HG02759 (cell line): ENCODE measurements around the gene LRRC32.

Experiments
- ATAC-seq: cut with Tn5 transposase; IDR thresholded peaks from one replicate; pipeline ENCODE4 v1.9.1; 2021; ENCODE audit warnings: mild to moderate bottlenecking, moderate library complexity; ENCODE audit not compliant: unreplicated experiment

LRRC32 gene

GRCh38 chr11:76680518-76681425 is 10.2 kb upstream of the LRRC32 start:
- peak; percentile 62 for ATAC-seq

- no peak for ATAC-seq
These were observed 7.8 kb upstream of the LRRC32 start for GRCh38 chr11:76678321-76678720.

DNA sequence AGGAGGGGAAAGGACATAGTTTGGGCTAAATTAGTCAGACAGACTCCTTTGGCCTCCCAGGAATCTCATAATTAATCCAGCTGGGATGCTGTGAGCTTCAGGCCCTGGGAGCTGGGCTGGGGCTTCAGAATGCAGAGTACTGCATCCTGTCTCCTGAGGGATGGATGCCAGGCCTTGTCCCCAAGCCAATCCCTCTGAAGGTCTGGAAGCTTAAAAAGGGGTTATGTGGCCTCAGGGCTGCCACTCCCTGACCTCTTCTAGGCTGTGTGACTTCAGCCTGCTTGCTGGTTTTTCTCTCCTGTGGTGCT is 6.9 kb upstream of the LRRC32 start:
- no peak for ATAC-seq

DNA sequence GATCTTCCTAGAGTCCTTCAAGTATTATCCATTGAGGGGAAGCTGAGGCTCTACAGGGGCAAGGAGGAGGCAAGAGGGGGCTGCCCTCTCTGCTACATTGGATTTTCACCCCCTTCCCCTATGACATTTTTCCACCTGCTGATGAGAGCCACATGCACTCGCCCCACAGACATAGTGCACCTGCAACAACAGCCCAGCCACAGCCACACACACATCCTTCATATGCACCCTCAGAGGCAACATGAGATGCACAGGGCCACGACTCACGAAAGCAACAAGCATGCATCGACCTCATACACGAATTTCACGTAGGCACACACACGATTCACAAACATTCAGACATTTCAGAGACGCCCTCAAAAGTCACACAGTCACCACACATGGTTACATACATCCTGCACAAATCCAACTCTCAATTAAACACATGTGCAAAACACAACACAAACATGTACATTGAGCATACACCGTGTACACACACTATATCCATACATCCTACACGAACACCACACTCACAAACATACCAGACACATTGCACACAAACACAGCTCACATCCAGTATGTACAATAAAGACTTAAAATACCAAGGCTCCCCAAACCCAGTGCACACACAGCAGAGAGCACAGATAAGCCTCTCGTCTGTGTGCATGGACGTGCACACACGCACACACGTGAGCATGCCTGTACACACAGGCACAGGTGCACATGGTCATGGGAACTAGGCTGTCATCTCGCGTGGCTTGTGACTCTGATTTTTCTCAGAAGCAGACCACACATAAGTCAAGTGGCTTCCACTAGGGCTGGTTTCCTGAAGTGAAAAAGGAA is 6.3 kb upstream of the LRRC32 start:
- ATAC-seq = no peak

DNA sequence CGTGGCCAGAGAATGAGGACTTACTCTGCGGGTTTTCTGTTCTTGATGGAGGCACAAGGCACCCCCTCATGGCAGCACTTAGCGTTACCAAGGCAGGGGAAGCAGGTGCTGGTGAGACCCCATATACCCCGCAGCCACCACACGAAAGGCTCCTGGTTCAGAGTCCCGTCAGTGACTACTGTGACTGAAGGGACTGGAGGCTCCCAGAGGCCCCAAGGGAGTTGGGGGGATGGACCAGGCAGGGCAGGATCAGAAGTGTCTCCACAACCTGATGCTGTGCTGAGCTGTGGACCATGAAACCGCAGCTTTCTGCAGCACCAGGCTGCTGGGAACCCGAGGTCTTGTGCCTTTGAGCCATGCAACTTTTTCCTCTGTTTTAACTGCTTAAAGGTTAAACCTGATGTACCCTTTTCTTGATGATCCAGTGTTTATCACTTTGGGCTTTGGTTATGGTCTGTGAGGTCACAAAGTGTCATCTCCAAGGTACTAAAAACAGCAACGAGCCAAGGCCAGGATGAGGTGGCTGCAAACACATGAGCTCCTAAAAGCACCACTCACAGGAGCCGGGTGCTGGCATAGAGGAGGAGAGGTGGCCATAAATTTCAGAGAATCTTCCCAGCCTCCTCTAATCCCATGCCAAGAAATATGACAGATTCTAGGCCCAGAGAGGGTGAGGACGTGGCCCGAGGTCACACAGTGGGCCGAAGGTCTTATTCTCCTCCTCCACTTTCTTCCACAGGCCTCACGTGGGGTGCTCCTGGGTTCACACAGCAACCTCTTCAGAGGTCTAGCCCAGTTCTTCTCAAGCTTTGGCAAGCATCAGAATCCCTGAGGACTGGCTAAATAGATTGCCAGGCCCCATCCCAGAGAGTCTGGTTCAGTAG is 4.2 kb upstream of the LRRC32 start:
- peak; percentile 33 for ATAC-seq

- ATAC-seq = no peak
These were observed 2.9 kb upstream of the LRRC32 start for GRCh38 chr11:76673176-76674142.

- ATAC-seq = peak; percentile 65
These were observed 2.1 kb upstream of the LRRC32 start for GRCh38 chr11:76672431-76673175.

- no peak for ATAC-seq
These were observed 1.2 kb upstream of the LRRC32 start for GRCh38 chr11:76671626-76672309.

- no peak for ATAC-seq
These were observed 668 bp upstream of the LRRC32 start for GRCh38 chr11:76671237-76671592.

GRCh38 chr11:76669901-76670484 is 554 bp downstream of the LRRC32 start:
- ATAC-seq = no peak

- ATAC-seq = no peak
These were observed 2.0 kb downstream of the LRRC32 start for GRCh38 chr11:76668362-76669155.

DNA sequence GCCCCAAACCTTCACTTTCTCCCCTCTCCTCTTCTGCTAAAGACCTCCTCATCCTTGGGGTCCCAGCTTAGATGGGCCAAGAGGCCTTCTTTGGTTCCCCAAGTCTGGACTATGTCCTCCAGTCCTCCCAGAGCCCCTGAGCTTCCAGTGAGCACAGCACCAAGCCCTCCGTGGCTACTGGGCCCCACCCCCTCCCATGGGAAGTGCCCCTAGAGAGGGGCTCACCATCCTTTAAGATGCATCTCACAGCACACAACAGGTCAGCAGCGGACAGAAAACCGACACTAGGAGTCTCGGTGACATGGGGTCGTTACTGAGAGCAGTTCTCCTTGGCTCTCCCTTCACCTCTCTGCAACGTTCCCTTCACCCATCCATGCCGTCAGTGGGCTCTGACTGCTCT is 2.7 kb downstream of the LRRC32 start:
- no peak for ATAC-seq

DNA sequence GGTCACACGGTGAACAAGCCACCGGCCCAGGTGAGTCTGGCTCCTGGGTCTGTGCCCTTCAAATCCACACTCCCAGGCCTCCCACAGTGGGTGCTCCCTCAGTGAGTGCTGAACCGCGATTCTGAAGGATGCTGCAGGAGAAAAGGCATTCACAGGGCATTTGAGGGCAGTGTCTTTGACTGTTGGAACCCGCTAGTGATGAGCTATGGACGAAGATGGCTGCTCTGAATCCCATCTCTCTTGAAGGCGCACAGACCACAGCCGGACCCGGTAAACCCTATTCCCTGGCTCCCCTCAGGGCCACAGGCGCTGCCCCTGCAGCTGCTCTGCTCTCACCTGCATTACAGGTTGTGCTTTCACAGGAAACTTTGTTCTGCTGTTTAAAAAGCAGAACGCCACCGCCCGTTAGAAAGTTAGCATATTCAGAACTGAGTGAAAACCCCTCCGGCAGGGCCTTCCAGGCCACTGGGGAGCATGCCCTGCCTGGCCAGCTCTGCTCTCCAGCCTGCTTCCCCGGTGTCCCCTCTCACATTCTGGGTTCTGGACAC is 3.2 kb downstream of the LRRC32 start:
- no peak for ATAC-seq

- no peak for ATAC-seq
These were observed 3.7 kb downstream of the LRRC32 start for GRCh38 chr11:76666830-76667229.

- peak; percentile 48 for ATAC-seq
These were observed 4.1 kb downstream of the LRRC32 start for GRCh38 chr11:76666408-76666807.

GRCh38 chr11:76665921-76666351 is 4.6 kb downstream of the LRRC32 start:
- ATAC-seq = no peak

DNA sequence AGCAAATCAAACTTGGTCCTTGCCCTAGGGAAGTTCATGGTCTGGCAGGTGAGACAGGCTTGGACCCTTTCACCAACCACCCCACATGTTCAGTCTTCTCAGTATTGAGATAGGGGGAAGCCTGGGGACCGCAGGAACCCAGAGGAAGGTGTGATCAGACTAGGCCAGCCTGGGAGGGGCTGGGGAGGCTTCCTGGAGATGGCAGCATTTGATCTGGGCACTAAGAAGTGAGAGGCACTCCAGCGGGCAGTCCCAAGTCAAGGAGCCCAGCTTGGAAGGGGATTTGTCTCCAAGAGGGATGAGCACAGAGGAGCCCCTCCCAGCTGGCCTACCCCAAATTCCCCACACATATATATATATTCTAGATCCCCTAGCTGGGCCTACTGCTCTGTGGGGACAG is 5.4 kb downstream of the LRRC32 start:
- ATAC-seq = peak; percentile 10
